ENCODE data around the gene TFEC. TPM values are rescaled to one million over a fixed set of nuclear protein-coding genes. Genes with fewer than 3 reads are reported as not detected.

TFEC gene
- total and polyA plus RNA-seq, 2 of the 4 experiments (the other 2 are of a cell fraction), result under 0.01 to 0.02 TPM

DNA sequence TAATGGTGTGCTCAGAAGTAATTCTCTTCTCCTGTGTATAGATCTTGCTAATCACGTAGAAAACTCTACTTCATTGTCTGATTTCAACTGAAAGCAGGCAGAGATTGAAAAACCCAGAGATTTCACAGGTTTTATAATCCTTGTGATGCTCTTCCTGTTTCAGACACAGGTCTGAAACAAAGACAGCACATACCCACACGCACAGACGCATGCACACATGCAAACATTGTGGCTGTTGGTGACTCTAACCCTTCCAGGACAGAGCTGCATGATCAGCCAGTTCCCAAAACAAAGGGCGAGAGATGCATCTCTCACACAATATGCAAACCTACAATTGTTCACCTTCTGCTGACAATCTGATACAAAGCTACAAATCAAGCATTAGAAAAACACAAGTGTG lies 11.1 kb upstream of the TFEC start:
- Histone ChIP-seq H2AK9ac (replicated peaks; ENCODE audit: low read depth, low read length, poor library complexity) (no peak overlapping the region), H3K4me3 (ENCODE audit: insufficient read depth, low read depth, low read length) (no peak overlapping the region), H3K14ac (replicated peaks; ENCODE audit: low read depth, low read length) (no peak overlapping the region), H3K9ac (ENCODE audit: low read depth, low read length) (no peak overlapping the region), H3K4me1 (ENCODE audit: control insufficient read depth, insufficient read depth, low read length) (no peaks in the 10 kb centered on the region), H3K9me1 (ENCODE audit: insufficient read depth, low read length) (no peaks in the 10 kb centered on the region), H2AFZ (replicated peaks; ENCODE audit: low read length, poor library complexity) (no peak overlapping the region), H3K36me3 (ENCODE audit: control insufficient read depth, insufficient read depth, low read length) (no peaks in the 10 kb centered on the region), H4K8ac (ENCODE audit: low read depth in 2 of 2, low read length in 2 of 2) (no peak overlapping the region), H3K9me3 (ENCODE audit: control insufficient read depth, insufficient read depth, low read length) (no peaks in the 10 kb centered on the region), H2BK20ac (ENCODE audit: low read depth, low read length) (no peak overlapping the region), H3K23ac (ENCODE audit: low read depth, low read length) (no peak overlapping the region), H2BK5ac (ENCODE audit: low read depth, low read length, poor library complexity, severe bottlenecking) (no peak overlapping the region), H4K91ac (ENCODE audit: insufficient read depth, low read depth, low read length) (no peak overlapping the region), H4K5ac (ENCODE audit: low read depth, low read length) (no peak overlapping the region), H2BK120ac (ENCODE audit: low read depth, low read length) (no peak overlapping the region), H2BK15ac (ENCODE audit: low read depth, low read length) (no peak overlapping the region), H3K4ac (ENCODE audit: low read depth, low read length) (no peak overlapping the region), H3K56ac (ENCODE audit: extremely low read depth, insufficient read depth, low read length) (no peak overlapping the region), H4K20me1 (ENCODE audit: insufficient read depth, low read length) (no peaks in the 10 kb centered on the region), H3K27me3 (ENCODE audit: control insufficient read depth, insufficient read depth, low read length) (no peaks in the 10 kb centered on the region; the same call in 1 of the 2 replicates), H2AK5ac (ENCODE audit: low read depth, low read length) (no peak overlapping the region), H3K79me1 (ENCODE audit: low read depth in 1 of 2, low read length in 2 of 2) (no peaks in the 10 kb centered on the region), H3K4me2 (ENCODE audit: low read depth, low read length) (no peak overlapping the region), H3K27ac (ENCODE audit: insufficient read depth, low read length) (no peak overlapping the region), H3K18ac (ENCODE audit: low read depth, low read length) (no peak overlapping the region)
- ChIA-PET CTCF (no interaction called here), POLR2A (ENCODE audit: unreplicated experiment) (interaction anchor here (0.5 kb wide), 1 partner anchor 13 kb away, joined by 4 read pairs; no protein-coding TSS in a partner anchor)
- WGBS, 2 experiments (ENCODE audit: extremely low coverage in 2 of 2, insufficient read length in 1 of 2), result 60% methylated on average over 2 of the region's 4 CpGs; no CpG with 5 or more reads in 1 of the 2 experiments
- intact Hi-C loops (cut with micrococcal nuclease), result no loop called here
- TF ChIP-seq SMC3 (IDR thresholded peaks at IDR 0.05; ENCODE audit: low read depth, low read length) (no peak), RAD21 (IDR thresholded peaks at IDR 0.05; ENCODE audit: low read length) (no peak), FOS (IDR thresholded peaks at IDR 0.05; ENCODE audit: low read depth, low read length) (no peak), MXI1 (IDR thresholded peaks at IDR 0.05; ENCODE audit: borderline replicate concordance, low read depth, low read length) (no peak), CHD1 (IDR thresholded peaks at IDR 0.05; ENCODE audit: low read depth, low read length) (no peak), CEBPB (IDR thresholded peaks at IDR 0.05; ENCODE audit: low read depth, low read length) (no peak), MAFK (IDR thresholded peaks at IDR 0.05; ENCODE audit: low read depth, low read length) (no peak), MAZ (IDR thresholded peaks at IDR 0.05; ENCODE audit: borderline replicate concordance, low read depth, low read length) (no peak), RCOR1 (IDR thresholded peaks at IDR 0.05; ENCODE audit: insufficient replicate concordance, low read length) (no peak), RFX5 (IDR thresholded peaks at IDR 0.05; ENCODE audit: low read depth, low read length) (no peak), BHLHE40 (IDR thresholded peaks at IDR 0.05; ENCODE audit: low read depth, low read length) (no peak)
- TF ChIP-seq, protein P1, sequence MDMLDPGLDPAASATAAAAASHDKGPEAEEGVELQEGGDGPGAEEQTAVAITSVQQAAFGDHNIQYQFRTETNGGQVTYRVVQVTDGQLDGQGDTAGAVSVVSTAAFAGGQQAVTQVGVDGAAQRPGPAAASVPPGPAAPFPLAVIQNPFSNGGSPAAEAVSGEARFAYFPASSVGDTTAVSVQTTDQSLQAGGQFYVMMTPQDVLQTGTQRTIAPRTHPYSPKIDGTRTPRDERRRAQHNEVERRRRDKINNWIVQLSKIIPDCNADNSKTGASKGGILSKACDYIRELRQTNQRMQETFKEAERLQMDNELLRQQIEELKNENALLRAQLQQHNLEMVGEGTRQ (IDR thresholded peaks at IDR 0.05; ENCODE audit: low read depth, low read length), result no peak
- TF ChIP-seq, protein P2, sequence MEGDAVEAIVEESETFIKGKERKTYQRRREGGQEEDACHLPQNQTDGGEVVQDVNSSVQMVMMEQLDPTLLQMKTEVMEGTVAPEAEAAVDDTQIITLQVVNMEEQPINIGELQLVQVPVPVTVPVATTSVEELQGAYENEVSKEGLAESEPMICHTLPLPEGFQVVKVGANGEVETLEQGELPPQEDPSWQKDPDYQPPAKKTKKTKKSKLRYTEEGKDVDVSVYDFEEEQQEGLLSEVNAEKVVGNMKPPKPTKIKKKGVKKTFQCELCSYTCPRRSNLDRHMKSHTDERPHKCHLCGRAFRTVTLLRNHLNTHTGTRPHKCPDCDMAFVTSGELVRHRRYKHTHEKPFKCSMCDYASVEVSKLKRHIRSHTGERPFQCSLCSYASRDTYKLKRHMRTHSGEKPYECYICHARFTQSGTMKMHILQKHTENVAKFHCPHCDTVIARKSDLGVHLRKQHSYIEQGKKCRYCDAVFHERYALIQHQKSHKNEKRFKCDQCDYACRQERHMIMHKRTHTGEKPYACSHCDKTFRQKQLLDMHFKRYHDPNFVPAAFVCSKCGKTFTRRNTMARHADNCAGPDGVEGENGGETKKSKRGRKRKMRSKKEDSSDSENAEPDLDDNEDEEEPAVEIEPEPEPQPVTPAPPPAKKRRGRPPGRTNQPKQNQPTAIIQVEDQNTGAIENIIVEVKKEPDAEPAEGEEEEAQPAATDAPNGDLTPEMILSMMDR (conservative IDR thresholded peaks at IDR 0.05; ENCODE audit: low read depth, low read length), result no peak
- dilution Hi-C loops (cut with HindIII; ENCODE audit: low sequenced_read_pairs, unreplicated experiment), result no loop called here
- in situ Hi-C loops (cut with MboI; ENCODE audit: low sequenced_read_pairs), result no loop called here
- ATAC-seq (ENCODE audit: low read depth), result no peak
- no peak for DNase-seq
- BruUV-seq (replicated peaks), result no TSS peak
